A549 (cell line): ENCODE data around the gene PRKCG. TPM values are rescaled to one million over a fixed set of nuclear protein-coding genes. Genes with fewer than 3 reads are reported as not detected.

Source experiments
- ATAC-seq, 2 experiments: fragments of 200-7000 bp in 1 of 2; fragments of >200 bp in 1 of 2; cut with Nextera tagmentation in 1 of 2; cut with Tn5 transposase in 1 of 2; 3 replicates each; pipeline versions ENCODE4 v1.8.0 to v1.9.1; 2018 to 2020; ENCODE audit warnings: mild to moderate bottlenecking in 1 of 2, moderate library complexity in 1 of 2
- CTCF ChIA-PET: fragments of 300-600 bp; sonication (Branson Sonifier 250); formaldehyde crosslinking; extraction: SDS; loops from one replicate; lab custom pipeline; 2021; ENCODE audit warnings: antibody characterized with exemption, inconsistent platforms; lab: Yijun Ruan, JAX
- POLR2A ChIA-PET: fragments of 350-600 bp; formaldehyde crosslinking; extraction: SDS; loops from one replicate; lab custom pipeline; 2021; ENCODE audit warnings: antibody characterized with exemption, inconsistent platforms; lab: Yijun Ruan, JAX
- DNase-seq, 2 experiments: peaks; one replicate each; pipeline versions ENCODE4 v3.0.0 to v3.0.0-alpha.2; 2011 to 2016; ENCODE audit warnings: low read depth in 1 of 2, low spot score in 1 of 2
- FAIRE-seq: peaks from 2 replicates; lab custom pipeline; 2011; peaks lifted over from hg19 to GRCh38; lab: Jason Lieb, UNC
- H3K27ac ChIP-seq, 2 experiments: fragments of >200 bp; sonication (Bioruptor Twin); formaldehyde crosslinking; 3 replicates each; pipeline ENCODE4 v1.5.1; 2016 to 2017
- H3K4me1 ChIP-seq: fragments of >200 bp; sonication (Bioruptor Twin); formaldehyde crosslinking; 3 replicates; pipeline ENCODE4 v1.6.1; 2016
- H3K4me2 ChIP-seq: fragments of >200 bp; sonication (Bioruptor Twin); formaldehyde crosslinking; 3 replicates; pipeline ENCODE4 v1.6.1; 2016
- H3K4me3 ChIP-seq: fragments of >200 bp; sonication (Bioruptor Twin); formaldehyde crosslinking; 3 replicates; pipeline ENCODE4 v1.5.1; 2016
- H3K9me3 ChIP-seq: fragments of >200 bp; sonication (Bioruptor Twin); formaldehyde crosslinking; 3 replicates; pipeline ENCODE4 v1.6.1; 2016
- ATOH8 ChIP-seq: fragments of 250-450 bp; sonication (Bioruptor Pico); IDR thresholded peaks from 2 replicates; pipeline ENCODE4 v1.5.0; 2020; ENCODE audit warnings: low read depth, mild to moderate bottlenecking, moderate library complexity
- CEBPB ChIP-seq, 2 experiments: fragments of >200 bp in 1 of 2; sonication (Bioruptor Twin) in 1 of 2; formaldehyde crosslinking in 1 of 2; IDR thresholded peaks; 2 replicates each; pipeline ENCODE4 v1.6.1; 2012 to 2016
- CHD4 ChIP-seq: fragments of 200-600 bp; sonication (generic); IDR thresholded peaks from 2 replicates; pipeline ENCODE4 v1.6.1; 2016; ENCODE audit warnings: antibody characterized with exemption, mild to moderate bottlenecking, borderline replicate concordance
- E2F6 ChIP-seq: IDR thresholded peaks from 2 replicates; pipeline ENCODE4 v1.6.1; 2012; ENCODE audit warnings: low read depth, borderline replicate concordance
- EHF ChIP-seq: fragments of 250-450 bp; sonication (Bioruptor Pico); IDR thresholded peaks from 2 replicates; pipeline ENCODE4 v1.5.0; 2020; ENCODE audit warnings: mild to moderate bottlenecking
- EHMT2 ChIP-seq: fragments of 200-600 bp; sonication (generic); IDR thresholded peaks from 2 replicates; pipeline ENCODE4 v1.6.1; 2016; ENCODE audit warnings: antibody characterized with exemption, low read depth, mild to moderate bottlenecking, moderate library complexity
- ELK1 ChIP-seq: fragments of 150-350 bp; IDR thresholded peaks from 2 replicates; pipeline ENCODE4 v1.6.1; 2014; ENCODE audit warnings: low read depth, mild to moderate bottlenecking, low read length
- EP300 ChIP-seq, 2 experiments: fragments of >200 bp; sonication (Bioruptor Twin); formaldehyde crosslinking; IDR thresholded peaks; 2 replicates in 1 of 2; 3 replicates in 1 of 2; pipeline ENCODE4 v1.6.1; 2016 to 2017
- FOSB ChIP-seq: fragments of 250-450 bp; sonication (Bioruptor Pico); IDR thresholded peaks from 2 replicates; pipeline ENCODE4 v1.5.0; 2020; ENCODE audit warnings: mild to moderate bottlenecking, moderate library complexity
- GATA3 ChIP-seq: IDR thresholded peaks from 2 replicates; pipeline ENCODE4 v1.6.1; 2012; ENCODE audit warnings: borderline replicate concordance
- HES2 ChIP-seq: fragments of >200 bp; sonication (Bioruptor Twin); formaldehyde crosslinking; IDR thresholded peaks from 2 replicates; pipeline ENCODE4 v1.6.1; 2016
- HMGXB4 ChIP-seq: fragments of 250-450 bp; sonication (Bioruptor Pico); IDR thresholded peaks from 2 replicates; pipeline ENCODE4 v1.5.0; 2021; ENCODE audit warnings: mild to moderate bottlenecking, moderate library complexity, borderline replicate concordance
- HOXA7 ChIP-seq: fragments of 250-450 bp; sonication (Bioruptor Pico); IDR thresholded peaks from 2 replicates; pipeline ENCODE4 v1.5.0; 2020; ENCODE audit warnings: mild to moderate bottlenecking, moderate library complexity
- HOXB13 ChIP-seq: fragments of 250-450 bp; sonication (Bioruptor Pico); IDR thresholded peaks from 2 replicates; pipeline ENCODE4 v1.5.0; 2020; ENCODE audit warnings: low read depth, mild to moderate bottlenecking, moderate library complexity
- HOXB5 ChIP-seq: fragments of 250-450 bp; sonication (Bioruptor Pico); IDR thresholded peaks from 2 replicates; pipeline ENCODE4 v1.5.0; 2020; ENCODE audit warnings: mild to moderate bottlenecking, moderate library complexity
- KDM5A ChIP-seq: fragments of 200-600 bp; sonication (generic); IDR thresholded peaks from 2 replicates; pipeline ENCODE4 v1.6.1; 2016; ENCODE audit warnings: antibody characterized with exemption, mild to moderate bottlenecking
- MAZ ChIP-seq: fragments of 150-350 bp; IDR thresholded peaks from 2 replicates; pipeline ENCODE4 v1.6.1; 2014; ENCODE audit warnings: antibody characterized with exemption, low read depth, low read length, borderline replicate concordance
- NPAS2 ChIP-seq: fragments of 250-450 bp; sonication (Bioruptor Pico); IDR thresholded peaks from 2 replicates; pipeline ENCODE4 v1.8.0; 2022; ENCODE audit warnings: mild to moderate bottlenecking, moderate library complexity, borderline replicate concordance
- PHF8 ChIP-seq: fragments of 200-600 bp; sonication (generic); IDR thresholded peaks from 2 replicates; pipeline ENCODE4 v1.6.1; 2016; ENCODE audit warnings: low read depth, mild to moderate bottlenecking, antibody characterized with exemption, moderate library complexity, borderline replicate concordance
- RCOR1 ChIP-seq: fragments of 150-350 bp; IDR thresholded peaks from 2 replicates; pipeline ENCODE4 v1.6.1; 2014; ENCODE audit warnings: antibody characterized with exemption, low read length, low read depth
- SMC3 ChIP-seq: fragments of >200 bp; sonication (Bioruptor Twin); formaldehyde crosslinking; IDR thresholded peaks from 3 replicates; pipeline ENCODE4 v1.6.1; 2018; ENCODE audit warnings: inconsistent platforms
- TFCP2L1 ChIP-seq: fragments of 250-450 bp; sonication (Bioruptor Pico); IDR thresholded peaks from 2 replicates; pipeline ENCODE4 v1.5.0; 2021; ENCODE audit warnings: mild to moderate bottlenecking
- TP53 ChIP-seq: fragments of 250-450 bp; sonication (Bioruptor Pico); IDR thresholded peaks from 2 replicates; pipeline ENCODE4 v1.5.0; 2021; ENCODE audit warnings: mild to moderate bottlenecking, moderate library complexity
- ZC3H11A ChIP-seq: fragments of 450-650 bp; IDR thresholded peaks from 2 replicates; pipeline ENCODE4 v1.6.1; 2014; ENCODE audit warnings: antibody characterized with exemption, mild to moderate bottlenecking
- ZNF302 ChIP-seq: fragments of 250-450 bp; sonication (Bioruptor Pico); IDR thresholded peaks from 2 replicates; pipeline ENCODE4 v1.9.0; 2021; ENCODE audit warnings: inconsistent platforms, mild to moderate bottlenecking, moderate library complexity
- WGBS: methylation state at CpG from one replicate; pipeline ENCODE4 v1.1.6; 2017; ENCODE audit errors: missing lambda C conversion rate; 5-methylcytosine and 5-hydroxymethylcytosine counted together
- polyA plus RNA-seq, 4 experiments: library from polyadenylated mRNA; depleted of rRNA in 3 of 4; stranded (reverse); fragments of >200 nt; fragmentation: RNase III in 1 of 4; extraction: RNeasy Plus Mini Kit Qiagen cat#74134 plus additional on column Dnase treatment in 1 of 4; gene quantifications; 2 replicates in 3 of 4; 3 replicates in 1 of 4; pipeline ENCODE4 v1.2.3, GENCODE V29; 2011 to 2017

Gene PRKCG
- polyA plus RNA-seq, 2 of the 4 experiments (the other 2 are of a cell fraction), result 0.61 to 0.81 TPM

- TF ChIP-seq GATA3 (peak; percentile 33; the same call in 1 of the 2 replicates), HOXB5 (CRISPR knock-in tag) (peak; percentile 59), ZNF302 (no peak), RCOR1 (no peak)
- TF ChIP-seq, all 56 proteins: peak for 17
Measured at GRCh38 chr19:53865918-53866864, 15.8 kb upstream of the PRKCG start (continued).

- no peaks in the 10 kb centered on the region for H3K9me3 ChIP-seq
- H3K4me2 ChIP-seq, result peak overlapping the region; percentile 93
- CTCF ChIA-PET, result interaction anchor here (0.9 to 3.6 kb wide), 10 partner anchors 9 to 164 kb away, joined by 3 to 22 read pairs (median 10); partner anchors contain the start of gene PRKCG
- DNase-seq (no peak), FAIRE-seq (no peak), ATAC-seq (peak in 1 of 2 experiments; percentile 0; a peak in 2 of 6 replicates)
- H3K4me3 ChIP-seq, result peak overlapping the region; percentile 69
- H3K4me1 ChIP-seq, result peaks cover 34% of the 10 kb centered on the region
- H3K27ac ChIP-seq, result peak overlapping the region; percentile 94
- POLR2A ChIA-PET, result interaction anchor here (1.0 to 4.2 kb wide), 13 partner anchors 10 to 323 kb away, joined by 4 to 54 read pairs (median 10); partner anchors contain the start of genes CNOT3, MBOAT7 and PRKCG
- 3% methylated on average over 14 of the region's 14 CpGs for WGBS
- TF ChIP-seq EHF (CRISPR knock-in tag) (0 out of 2 replicates have a peak, but pooled peaks have one; percentile 10), EP300 (IDR thresholded peaks at IDR 0.05) (no peak), HOXB13 (peak; percentile 54; the same call in 1 of the 2 replicates), HMGXB4 (CRISPR knock-in tag) (peak; percentile 53; the same call in 1 of the 2 replicates), ZC3H11A (no peak), ELK1 (no peak), HES2 (no peak), CHD4 (0 out of 2 replicates have a peak, but pooled peaks have one; percentile 42), FOSB (CRISPR knock-in tag) (peak; percentile 19; the same call in 1 of the 2 replicates), SMC3 (no peak), TP53 (CRISPR knock-in tag) (0 out of 2 replicates have a peak, but pooled peaks have one; percentile 40), TFCP2L1 (CRISPR knock-in tag) (peak; percentile 77; the same call in 1 of the 2 replicates), HOXA7 (CRISPR knock-in tag) (peak; percentile 81)
Measured at GRCh38 chr19:53866865-53867224, 15.2 kb upstream of the PRKCG start.

- FAIRE-seq, result no peak
- WGBS, result under 1% methylated on average over 17 of the region's 37 CpGs
- TF ChIP-seq PHF8 (peak; percentile 17; the same call in 1 of the 2 replicates), E2F6 (no peak), CEBPB (IDR thresholded peaks at IDR 0.05) (no peak), HOXB13 (no peak), MAZ (peak; percentile 97), EHMT2 (no peak), KDM5A (no peak), RCOR1 (no peak), FOSB (CRISPR knock-in tag) (peak; percentile 76), ATOH8 (CRISPR knock-in tag) (0 out of 2 replicates have a peak, but pooled peaks have one; percentile 45), NPAS2 (CRISPR knock-in tag) (no peak)
Measured at GRCh38 chr19:53867225-53868090, 14.5 kb upstream of the PRKCG start, which contains the start of gene MYADM. MYADM (plus strand) TSS chr19:53867883; CDS start chr19:53873530, 5,647 bp downstream.

More at GRCh38 chr19:53867225-53868090, 14.5 kb upstream of the PRKCG start, which contains the start of gene MYADM:
- peaks cover 34% of the 10 kb centered on the region for H3K4me1 ChIP-seq
- ChIA-PET POLR2A (interaction anchor here (0.7 to 4.2 kb wide), 16 partner anchors 8 to 322 kb away, joined by 4 to 54 read pairs (median 10); partner anchors contain the start of genes CNOT3, MBOAT7, PRKCG and PRPF31), CTCF (interaction anchor here (0.6 to 3.6 kb wide), 9 partner anchors 10 to 231 kb away, joined by 3 to 22 read pairs (median 10); partner anchors contain the start of gene PRKCG)
- DNase-seq (peak; percentile 99 to 100), ATAC-seq (peak; percentile 48 to 57)
- H3K9me3 ChIP-seq, result no peaks in the 10 kb centered on the region
- peak within 1 kb of the TSS; percentile 93 for H3K4me2 ChIP-seq
- peak within 1 kb of the TSS; percentile 69 for H3K4me3 ChIP-seq
- H3K27ac ChIP-seq, result peak within 1 kb of the TSS; percentile 94
